H9 (cell line): Measurements from ENCODE around the gene DPH1. TPM values are rescaled to one million over a fixed set of nuclear protein-coding genes. Genes with fewer than 3 reads are reported as not detected.
A peak's percentile ranks its signal among the peaks of the same experiment; 100 is the strongest.

Experiments used
- DNase-seq: peaks from one replicate; pipeline ENCODE4 v3.0.0-alpha.2; 2017
- H2AFZ ChIP-seq: one replicate; pipeline ENCODE4 v1.6.1; 2013; ENCODE audit warnings: mild to moderate bottlenecking, low read length, control low read depth, moderate library complexity
- H2AK5ac ChIP-seq: 2 replicates; pipeline ENCODE4 v1.6.1; 2013; ENCODE audit warnings: low read length, control low read depth, mixed read lengths; ENCODE audit not compliant: insufficient read length
- H2BK120ac ChIP-seq: one replicate; pipeline ENCODE4 v1.6.1; 2013; ENCODE audit warnings: low read depth, mild to moderate bottlenecking, low read length, control low read depth, inconsistent platforms; ENCODE audit not compliant: poor library complexity, severe bottlenecking
- H2BK12ac ChIP-seq: 2 replicates; pipeline ENCODE4 v1.6.1; 2013; ENCODE audit warnings: low read length, control low read depth, mixed read lengths, low read depth; ENCODE audit not compliant: insufficient read length
- H2BK15ac ChIP-seq: 2 replicates; pipeline ENCODE4 v1.6.1; 2013; ENCODE audit warnings: low read depth, low read length, control low read depth
- H2BK20ac ChIP-seq: one replicate; pipeline ENCODE4 v1.6.1; 2013; ENCODE audit warnings: low read depth, mild to moderate bottlenecking, low read length, control low read depth, inconsistent platforms; ENCODE audit not compliant: poor library complexity, severe bottlenecking
- H2BK5ac ChIP-seq: 2 replicates; pipeline ENCODE4 v1.6.1; 2013; ENCODE audit warnings: low read length, control low read depth, mixed read lengths; ENCODE audit not compliant: insufficient read length
- H3K14ac ChIP-seq: 2 replicates; pipeline ENCODE4 v1.6.1; 2013; ENCODE audit warnings: low read length, control low read depth; ENCODE audit not compliant: insufficient read depth
- H3K18ac ChIP-seq: 2 replicates; pipeline ENCODE4 v1.6.1; 2013; ENCODE audit warnings: low read depth, mild to moderate bottlenecking, mixed read lengths, low read length, control low read depth; ENCODE audit not compliant: insufficient read length
- H3K23ac ChIP-seq: 2 replicates; pipeline ENCODE4 v1.6.1; 2013; ENCODE audit warnings: low read length, control low read depth, mixed read lengths, low read depth; ENCODE audit not compliant: insufficient read length
- H3K23me2 ChIP-seq: 2 replicates; pipeline ENCODE4 v1.6.1; 2013; ENCODE audit warnings: low read depth, mild to moderate bottlenecking, mixed read lengths, low read length, control low read depth; ENCODE audit not compliant: insufficient read length, poor library complexity, severe bottlenecking
- H3K27ac ChIP-seq: 2 replicates; pipeline ENCODE4 v1.5.1; 2013; ENCODE audit warnings: low read length, control low read depth, mixed read lengths, low read depth; ENCODE audit not compliant: insufficient read length
- H3K27me3 ChIP-seq: 2 replicates; pipeline ENCODE4 v1.6.1; 2013; ENCODE audit warnings: low read length, control low read depth, inconsistent platforms; ENCODE audit not compliant: insufficient read depth
- H3K4ac ChIP-seq: 2 replicates; pipeline ENCODE4 v1.6.1; 2013; ENCODE audit warnings: low read depth, mild to moderate bottlenecking, control low read depth, inconsistent platforms, low read length, moderate library complexity
- H3K4me1 ChIP-seq: 2 replicates; pipeline ENCODE4 v1.6.1; 2013; ENCODE audit warnings: low read length, control low read depth, inconsistent platforms; ENCODE audit not compliant: insufficient read depth
- H3K4me2 ChIP-seq: 2 replicates; pipeline ENCODE4 v1.6.1; 2013; ENCODE audit warnings: low read length, control low read depth, mixed read lengths; ENCODE audit not compliant: insufficient read length, insufficient read depth
- H3K56ac ChIP-seq: 2 replicates; pipeline ENCODE4 v1.6.1; 2013; ENCODE audit warnings: low read depth, mild to moderate bottlenecking, mixed read lengths, low read length, control low read depth; ENCODE audit not compliant: insufficient read length
- H3K79me1 ChIP-seq: 2 replicates; pipeline ENCODE4 v1.6.1; 2013; ENCODE audit warnings: low read depth, mild to moderate bottlenecking, moderate library complexity, low read length, control low read depth, inconsistent platforms; ENCODE audit not compliant: insufficient read depth, poor library complexity, severe bottlenecking
- H3K79me2 ChIP-seq: 2 replicates; pipeline ENCODE4 v1.6.1; 2013; ENCODE audit warnings: low read length, control low read depth, inconsistent platforms; ENCODE audit not compliant: insufficient read depth
- H3K9ac ChIP-seq: 2 replicates; pipeline ENCODE4 v1.6.1; 2013; ENCODE audit warnings: low read length, control low read depth, mixed read lengths; ENCODE audit not compliant: insufficient read length; ENCODE audit errors: extremely low read depth
- H3K9me3 ChIP-seq: one replicate; pipeline ENCODE4 v1.6.1; 2013; ENCODE audit warnings: low read depth, low read length, inconsistent platforms; ENCODE audit not compliant: control insufficient read depth
- H3T11ph ChIP-seq: one replicate; pipeline ENCODE4 v1.6.1; 2013; ENCODE audit warnings: mild to moderate bottlenecking, low read length, control low read depth, inconsistent platforms
- H4K20me1 ChIP-seq: one replicate; pipeline ENCODE4 v1.6.1; 2013; ENCODE audit not compliant: control insufficient read depth, insufficient read length, insufficient read depth
- H4K5ac ChIP-seq: 2 replicates; pipeline ENCODE4 v1.6.1; 2013; ENCODE audit warnings: low read depth, mild to moderate bottlenecking, mixed read lengths, low read length, control low read depth; ENCODE audit not compliant: insufficient read length
- H4K8ac ChIP-seq: replicated peaks from 2 replicates; pipeline ENCODE4 v1.6.1; 2013; ENCODE audit warnings: low read length, control low read depth, mixed read lengths, low read depth; ENCODE audit not compliant: insufficient read length
- H4K91ac ChIP-seq: 2 replicates; pipeline ENCODE4 v1.6.1; 2013; ENCODE audit warnings: low read depth, mild to moderate bottlenecking, moderate library complexity, mixed read lengths, low read length, control low read depth; ENCODE audit not compliant: insufficient read length
- H3K27ac Mint-ChIP-seq, 3 experiments: 2 replicates in 2 of 3; 3 replicates in 1 of 3; pipeline ENCODE4 v1.8.0; 2020 to 2021; ENCODE audit warnings: mixed read lengths in 3 of 3, mild to moderate bottlenecking in 1 of 3, moderate library complexity in 1 of 3
- H3K27me3 Mint-ChIP-seq: 2 replicates; pipeline ENCODE4 v1.8.0; 2021; ENCODE audit warnings: low read depth, mild to moderate bottlenecking, moderate library complexity, mixed read lengths
- H3K36me3 Mint-ChIP-seq, 3 experiments: 2 replicates in 2 of 3; 3 replicates in 1 of 3; pipeline ENCODE4 v1.8.0; 2020 to 2021; ENCODE audit warnings: low read depth in 3 of 3, mixed read lengths in 3 of 3; ENCODE audit not compliant: insufficient read depth in 1 of 3
- H3K4me1 Mint-ChIP-seq, 2 experiments: 2 replicates each; pipeline ENCODE4 v1.8.0; 2020; ENCODE audit warnings: mixed read lengths in 2 of 2
- H3K4me3 Mint-ChIP-seq, 2 experiments: 2 replicates in 1 of 2; 3 replicates in 1 of 2; pipeline ENCODE4 v1.8.0; 2020 to 2021; ENCODE audit warnings: mild to moderate bottlenecking in 2 of 2, mixed read lengths in 2 of 2, moderate library complexity in 1 of 2
- H3K9me3 Mint-ChIP-seq, 2 experiments: 2 replicates in 1 of 2; 3 replicates in 1 of 2; pipeline ENCODE4 v1.8.0; 2020; ENCODE audit warnings: mild to moderate bottlenecking in 2 of 2, mixed read lengths in 2 of 2, moderate library complexity in 1 of 2
- WGBS: extraction: QIAGEN DNeasy Blood & Tissue Kit; methylation state at CpG from one replicate; pipeline ENCODE4 v1.1.7; 2013; ENCODE audit warnings: missing lambda C conversion rate, low lambda C conversion rate, mixed read lengths; ENCODE audit not compliant: insufficient read length; ENCODE audit errors: extremely low coverage; 5-methylcytosine and 5-hydroxymethylcytosine counted together
- total RNA-seq: library from RNA; stranded (reverse); gene quantifications from 2 replicates; pipeline ENCODE4 v1.2.1, GENCODE V29; 2021
- TF ChIP-seq, protein P1 (sequence below): fragments of 200-600 bp; sonication (generic); conservative IDR thresholded peaks from 3 replicates; pipeline ENCODE4 v1.8.0; 2021; ENCODE audit warnings: antibody characterized with exemption, mild to moderate bottlenecking

Gene DPH1
- total RNA-seq, 1 experiment from 2014 or later, result 27.5 TPM

DNA sequence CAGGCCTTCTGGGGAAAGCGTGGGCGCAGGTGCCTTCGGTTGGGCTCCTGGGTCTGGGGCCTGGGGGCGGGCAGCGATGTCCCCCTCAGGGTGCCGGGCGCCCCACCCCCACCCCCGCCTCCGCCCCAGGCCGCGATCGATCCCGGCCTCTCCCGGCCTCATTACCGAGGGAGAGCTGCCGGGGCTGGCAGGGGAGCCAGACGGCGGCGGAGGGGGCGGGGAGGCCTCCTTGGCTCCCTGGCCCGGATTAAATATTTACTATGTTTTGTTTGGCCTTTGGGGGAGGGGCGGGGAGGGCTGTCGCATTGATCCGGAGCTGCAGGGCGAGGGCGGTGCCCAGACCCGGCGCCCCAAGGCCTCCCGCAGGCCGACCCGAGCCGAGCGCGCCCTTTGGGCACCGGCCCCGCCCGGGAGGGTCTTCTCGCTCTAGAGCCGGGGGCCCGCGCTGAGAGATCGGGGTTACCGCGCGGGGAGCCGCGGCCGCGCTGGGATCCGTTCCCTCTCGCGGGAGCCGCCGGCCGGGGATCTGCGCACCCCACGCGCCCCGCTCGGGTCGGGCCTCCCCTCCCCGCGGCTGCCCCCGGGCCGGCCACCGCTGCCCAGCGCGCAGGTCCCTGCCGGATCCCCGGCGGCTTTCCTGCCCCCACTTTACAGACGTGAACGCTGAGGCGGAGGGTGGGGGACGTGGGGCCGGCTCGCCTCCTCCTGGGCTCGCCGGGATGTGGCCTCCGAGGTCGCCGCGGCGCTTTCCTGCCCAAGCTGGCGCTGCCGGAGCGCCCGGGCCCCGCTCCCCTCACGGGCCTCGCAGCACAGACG is 31.8 kb upstream of the DPH1 start:
- peak overlapping the region; percentile 6 for H3K4me2 ChIP-seq
- H4K8ac ChIP-seq, result no peak overlapping the region
- no peak overlapping the region for H3K4ac ChIP-seq
- Mint-ChIP-seq H3K9me3 (no peaks in the 10 kb centered on the region; a peak in 1 of 5 replicates), H3K27me3 (peaks cover 64% of the 10 kb centered on the region), H3K36me3 (no peaks in the 10 kb centered on the region), H3K27ac (no peak overlapping the region), H3K4me1 (peaks cover 28 to 48% of the 10 kb centered on the region in 2 experiments), H3K4me3 (peak overlapping the region; percentile 21 to 65; a peak in 3 of 5 replicates)
- no peak overlapping the region for H2BK20ac ChIP-seq
- no peak overlapping the region for H3T11ph ChIP-seq
- no peak overlapping the region for H3K9ac ChIP-seq
- no peak overlapping the region for H2AK5ac ChIP-seq
- H3K23ac ChIP-seq, result no peak overlapping the region
- H4K5ac ChIP-seq, result no peak overlapping the region
- no peak overlapping the region for H2BK15ac ChIP-seq
- H2BK120ac ChIP-seq, result no peak overlapping the region
- H4K91ac ChIP-seq, result no peak overlapping the region
- H2BK5ac ChIP-seq, result no peak overlapping the region
- H3K14ac ChIP-seq, result no peak overlapping the region
- H3K56ac ChIP-seq, result no peak overlapping the region
- H3K9me3 ChIP-seq, result no peaks in the 10 kb centered on the region
- H3K23me2 ChIP-seq, result no peaks in the 10 kb centered on the region
- no peak overlapping the region for H2AFZ ChIP-seq
- H3K27ac ChIP-seq, result no peak overlapping the region
- H3K4me1 ChIP-seq, result no peaks in the 10 kb centered on the region; the same call in 1 of the 2 replicates
- no peaks in the 10 kb centered on the region for H4K20me1 ChIP-seq
- H3K79me2 ChIP-seq, result no peaks in the 10 kb centered on the region
- no CpG with 5 or more reads among the region's 92 CpGs for WGBS
- H3K27me3 ChIP-seq, result peaks cover 7% of the 10 kb centered on the region; the same call in 1 of the 2 replicates
- H3K79me1 ChIP-seq, result no peaks in the 10 kb centered on the region
- H3K18ac ChIP-seq, result no peak overlapping the region
- H2BK12ac ChIP-seq, result no peak overlapping the region
- DNase-seq, result no peak
- TF ChIP-seq, protein P1, sequence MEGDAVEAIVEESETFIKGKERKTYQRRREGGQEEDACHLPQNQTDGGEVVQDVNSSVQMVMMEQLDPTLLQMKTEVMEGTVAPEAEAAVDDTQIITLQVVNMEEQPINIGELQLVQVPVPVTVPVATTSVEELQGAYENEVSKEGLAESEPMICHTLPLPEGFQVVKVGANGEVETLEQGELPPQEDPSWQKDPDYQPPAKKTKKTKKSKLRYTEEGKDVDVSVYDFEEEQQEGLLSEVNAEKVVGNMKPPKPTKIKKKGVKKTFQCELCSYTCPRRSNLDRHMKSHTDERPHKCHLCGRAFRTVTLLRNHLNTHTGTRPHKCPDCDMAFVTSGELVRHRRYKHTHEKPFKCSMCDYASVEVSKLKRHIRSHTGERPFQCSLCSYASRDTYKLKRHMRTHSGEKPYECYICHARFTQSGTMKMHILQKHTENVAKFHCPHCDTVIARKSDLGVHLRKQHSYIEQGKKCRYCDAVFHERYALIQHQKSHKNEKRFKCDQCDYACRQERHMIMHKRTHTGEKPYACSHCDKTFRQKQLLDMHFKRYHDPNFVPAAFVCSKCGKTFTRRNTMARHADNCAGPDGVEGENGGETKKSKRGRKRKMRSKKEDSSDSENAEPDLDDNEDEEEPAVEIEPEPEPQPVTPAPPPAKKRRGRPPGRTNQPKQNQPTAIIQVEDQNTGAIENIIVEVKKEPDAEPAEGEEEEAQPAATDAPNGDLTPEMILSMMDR, result no peak
